ENCODE data around the gene COL26A1. TPM values are rescaled to one million over a fixed set of nuclear protein-coding genes. Genes with fewer than 3 reads are reported as not detected.
"Not testable (repeated sequence)": the region's sequence is repeated elsewhere in the genome, so short reads cannot be mapped to it uniquely, and the experiment has no call there.

The COL26A1 gene
- total RNA-seq, 2 donors from 2014 or later = 0.14 TPM; not detected in 1

DNA sequence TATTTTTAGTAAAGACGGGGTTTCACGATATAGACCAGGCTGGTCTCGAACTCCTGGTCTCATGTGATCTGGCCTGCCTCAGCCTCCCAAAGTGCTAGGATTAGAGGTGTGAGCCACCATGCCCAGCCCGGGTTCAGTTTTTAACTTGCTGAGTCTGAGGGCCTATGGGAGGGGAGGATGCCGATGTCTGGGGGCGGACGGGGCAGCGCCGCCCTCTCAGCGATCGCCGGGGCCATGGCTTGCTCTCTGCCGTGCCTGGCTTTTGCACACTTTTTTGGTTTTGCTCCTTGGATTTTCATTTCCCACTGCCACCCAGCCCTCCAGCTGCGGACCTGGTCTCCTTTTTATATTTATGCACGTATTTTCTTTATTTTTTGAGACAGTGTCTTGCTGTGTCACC lies 15.2 kb upstream of the COL26A1 start:
- H3K4me3 ChIP-seq = no peak overlapping the region
- H3K27me3 ChIP-seq (replicated peaks; ENCODE audit: insufficient read depth) = no peaks in the 10 kb centered on the region

DNA sequence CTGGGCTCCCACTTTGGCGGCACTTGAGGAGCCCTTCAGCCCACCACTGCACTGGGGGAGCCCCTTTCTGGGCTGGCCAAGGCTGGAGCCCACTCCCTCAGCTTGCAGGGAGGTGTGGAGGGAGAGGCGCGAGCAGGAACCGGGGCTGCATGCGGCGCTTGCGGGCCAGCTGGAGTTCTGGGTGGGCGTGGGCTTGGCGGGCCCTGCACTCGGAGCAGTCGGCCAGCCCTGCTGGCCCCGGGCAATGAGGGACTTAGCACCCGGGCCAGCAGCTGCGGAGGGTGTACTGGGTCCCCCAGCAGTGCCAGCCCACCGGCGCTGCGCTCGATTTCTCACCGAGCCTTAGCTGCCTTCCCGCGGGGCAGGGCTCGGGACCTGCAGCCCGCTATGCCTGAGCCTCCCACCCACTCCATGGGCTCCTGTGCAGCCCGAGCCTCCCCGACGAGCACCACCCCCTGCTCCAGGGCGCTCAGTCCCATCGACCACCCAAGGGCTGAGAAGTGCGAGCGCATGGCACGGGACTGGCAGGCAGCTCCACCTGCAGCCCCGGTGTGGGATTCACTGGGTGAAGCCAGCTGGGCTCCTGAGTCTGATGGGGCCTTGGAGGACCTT lies 14.1 kb upstream of the COL26A1 start:
- H3K9me3 ChIP-seq; H3K36me3 ChIP-seq; H3K4me1 ChIP-seq (ENCODE audit: control insufficient read depth in 1 of 2, low read depth in 2 of 2); H3K4me3 ChIP-seq; H3K27ac ChIP-seq; ATAC-seq (ENCODE audit: insufficient number of reproducible peaks, low FRiP score, low read depth); H3K27me3 ChIP-seq (replicated peaks; ENCODE audit: insufficient read depth); DNase-seq (ENCODE audit: low spot score): not testable (repeated sequence)

More for the DNA sequence above, 15.2 kb upstream of the COL26A1 start:
- no peaks in the 10 kb centered on the region for H3K4me1 ChIP-seq (ENCODE audit: control insufficient read depth in 1 of 2, low read depth in 2 of 2)
- H3K9me3 ChIP-seq = no peaks in the 10 kb centered on the region
- ATAC-seq (ENCODE audit: insufficient number of reproducible peaks, low FRiP score, low read depth) (no peak), DNase-seq (ENCODE audit: low spot score) (no peak)
- TF ChIP-seq, protein P1, sequence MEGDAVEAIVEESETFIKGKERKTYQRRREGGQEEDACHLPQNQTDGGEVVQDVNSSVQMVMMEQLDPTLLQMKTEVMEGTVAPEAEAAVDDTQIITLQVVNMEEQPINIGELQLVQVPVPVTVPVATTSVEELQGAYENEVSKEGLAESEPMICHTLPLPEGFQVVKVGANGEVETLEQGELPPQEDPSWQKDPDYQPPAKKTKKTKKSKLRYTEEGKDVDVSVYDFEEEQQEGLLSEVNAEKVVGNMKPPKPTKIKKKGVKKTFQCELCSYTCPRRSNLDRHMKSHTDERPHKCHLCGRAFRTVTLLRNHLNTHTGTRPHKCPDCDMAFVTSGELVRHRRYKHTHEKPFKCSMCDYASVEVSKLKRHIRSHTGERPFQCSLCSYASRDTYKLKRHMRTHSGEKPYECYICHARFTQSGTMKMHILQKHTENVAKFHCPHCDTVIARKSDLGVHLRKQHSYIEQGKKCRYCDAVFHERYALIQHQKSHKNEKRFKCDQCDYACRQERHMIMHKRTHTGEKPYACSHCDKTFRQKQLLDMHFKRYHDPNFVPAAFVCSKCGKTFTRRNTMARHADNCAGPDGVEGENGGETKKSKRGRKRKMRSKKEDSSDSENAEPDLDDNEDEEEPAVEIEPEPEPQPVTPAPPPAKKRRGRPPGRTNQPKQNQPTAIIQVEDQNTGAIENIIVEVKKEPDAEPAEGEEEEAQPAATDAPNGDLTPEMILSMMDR (IDR thresholded peaks at IDR 0.05) = no peak
- H3K36me3 ChIP-seq = no peaks in the 10 kb centered on the region
- H3K27ac ChIP-seq = no peak overlapping the region

DNA sequence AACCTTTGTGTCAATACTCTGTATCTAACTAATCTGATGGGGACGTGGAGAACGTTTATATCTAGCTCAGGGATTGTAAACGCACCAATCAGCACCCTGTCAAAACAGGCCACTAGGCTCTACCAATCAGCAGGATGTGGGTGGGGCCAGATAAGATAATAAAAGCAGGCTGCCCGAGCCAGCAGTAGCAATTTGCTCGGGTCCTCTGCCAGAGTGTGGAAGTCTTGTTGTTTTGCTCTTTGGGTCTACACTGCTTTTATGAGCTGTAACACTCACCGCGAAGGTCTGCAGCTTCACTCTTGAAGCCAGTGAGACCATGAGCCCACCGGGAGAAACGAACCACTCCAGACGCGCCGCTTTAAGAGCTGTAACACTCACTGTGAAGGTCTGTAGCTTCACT lies 13.4 kb upstream of the COL26A1 start:
- not testable (repeated sequence) for H3K27ac ChIP-seq; H3K4me1 ChIP-seq (ENCODE audit: control insufficient read depth in 1 of 2, low read depth in 2 of 2); H3K36me3 ChIP-seq; H3K27me3 ChIP-seq (replicated peaks; ENCODE audit: insufficient read depth); H3K9me3 ChIP-seq; ATAC-seq (ENCODE audit: insufficient number of reproducible peaks, low FRiP score, low read depth); DNase-seq (ENCODE audit: low spot score); H3K4me3 ChIP-seq

DNA sequence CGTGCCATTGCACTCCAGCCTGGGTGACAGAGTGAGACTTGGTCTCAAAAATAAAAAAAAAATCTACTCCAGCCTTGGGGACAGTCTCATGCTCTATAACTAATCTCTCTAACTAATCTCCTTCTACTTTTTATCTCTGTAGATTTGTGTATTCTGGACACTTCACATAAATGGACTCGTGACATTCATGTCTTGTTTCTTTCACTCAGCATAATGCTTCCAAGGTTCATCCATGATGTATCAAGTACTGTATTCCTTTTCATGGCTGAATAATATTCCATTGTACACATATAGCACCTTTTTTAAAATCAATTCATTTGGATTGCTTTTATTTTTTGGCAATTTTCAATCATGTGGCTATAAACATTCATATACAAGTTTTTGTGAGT lies 9.8 kb upstream of the COL26A1 start:
- TF ChIP-seq, protein P1 (IDR thresholded peaks at IDR 0.05) = no peak
- no peak overlapping the region for H3K27ac ChIP-seq

DNA sequence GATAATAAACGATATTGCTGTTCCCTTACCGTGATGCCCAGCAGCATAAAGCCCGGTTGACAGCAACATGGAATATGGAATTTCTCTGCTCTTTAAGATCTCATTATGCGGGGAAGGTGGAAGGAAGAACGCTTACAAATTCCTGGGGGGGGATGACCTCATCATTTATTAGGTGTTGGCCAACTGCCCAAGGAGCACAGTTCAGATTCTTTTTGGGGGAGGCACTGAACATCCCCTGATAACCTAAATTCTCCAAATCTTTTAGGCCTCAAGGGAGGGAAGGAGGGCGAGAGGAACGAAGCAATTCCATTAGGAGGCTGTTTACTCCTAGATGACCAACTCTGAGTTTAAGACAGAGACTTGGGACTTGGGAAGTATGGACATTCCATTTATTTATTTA lies 5.2 kb upstream of the COL26A1 start:
- Histone ChIP-seq H3K27ac (no peak overlapping the region), H3K36me3 (no peaks in the 10 kb centered on the region), H3K4me3 (no peak overlapping the region), H3K4me1 (ENCODE audit: control insufficient read depth in 1 of 2, low read depth in 2 of 2) (peaks cover 0 to 2% of the 10 kb centered on the region in 2 donors), H3K27me3 (replicated peaks; ENCODE audit: insufficient read depth) (no peaks in the 10 kb centered on the region), H3K9me3 (no peaks in the 10 kb centered on the region)
- TF ChIP-seq, protein P1 (IDR thresholded peaks at IDR 0.05) = no peak
- DNase-seq (ENCODE audit: low spot score) (no peak), ATAC-seq (ENCODE audit: insufficient number of reproducible peaks, low FRiP score, low read depth) (no peak)

More for the DNA sequence above, 9.8 kb upstream of the COL26A1 start:
- Histone ChIP-seq H3K36me3 (no peaks in the 10 kb centered on the region), H3K27me3 (replicated peaks; ENCODE audit: insufficient read depth) (no peaks in the 10 kb centered on the region), H3K4me1 (ENCODE audit: control insufficient read depth in 1 of 2, low read depth in 2 of 2) (no peaks in the 10 kb centered on the region), H3K9me3 (no peaks in the 10 kb centered on the region), H3K4me3 (no peak overlapping the region)
- no peak for ATAC-seq (ENCODE audit: insufficient number of reproducible peaks, low FRiP score, low read depth)
- DNase-seq (ENCODE audit: low spot score) = no peak

DNA sequence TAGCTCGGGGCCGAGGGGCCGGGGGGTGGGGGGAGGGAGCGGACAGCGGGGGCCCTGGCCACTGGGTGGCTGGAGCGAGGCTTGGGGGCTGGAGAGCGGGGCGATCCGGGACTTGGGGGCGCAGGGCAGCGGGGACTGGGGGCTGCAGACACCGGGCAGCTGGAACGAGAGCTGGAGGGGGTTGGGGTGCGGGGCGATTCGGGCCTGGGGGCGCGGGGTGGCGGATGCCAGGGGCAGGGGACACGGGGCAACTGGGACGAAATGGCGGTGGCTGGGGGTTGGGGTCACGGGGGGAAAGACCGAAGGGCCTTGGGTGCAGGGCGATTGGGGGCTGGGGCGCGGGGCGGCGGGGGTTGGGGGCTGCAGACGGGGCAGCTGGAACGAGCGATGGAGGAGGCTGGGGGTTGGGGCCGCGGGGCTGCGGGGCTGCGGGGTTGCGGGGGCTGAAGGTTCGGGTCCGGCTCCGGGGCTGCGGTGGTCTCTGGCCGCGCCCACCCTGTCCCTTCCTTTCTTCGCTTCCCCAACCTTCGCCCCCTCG lies 590 bp downstream of the COL26A1 start:
- TF ChIP-seq, protein P1 (IDR thresholded peaks at IDR 0.05) = no peak

More for the DNA sequence above, 590 bp downstream of the COL26A1 start:
- no peak for ATAC-seq (ENCODE audit: insufficient number of reproducible peaks, low FRiP score, low read depth)
- H3K9me3 ChIP-seq = no peaks in the 10 kb centered on the region
- H3K36me3 ChIP-seq = no peaks in the 10 kb centered on the region
- H3K27ac ChIP-seq = no peak overlapping the region
- H3K4me1 ChIP-seq (ENCODE audit: control insufficient read depth in 1 of 2, low read depth in 2 of 2) = peaks cover 10 to 16% of the 10 kb centered on the region in 2 donors
- no peaks in the 10 kb centered on the region for H3K27me3 ChIP-seq (replicated peaks; ENCODE audit: insufficient read depth)
- peak overlapping the region; percentile 76 for H3K4me3 ChIP-seq
- no peak for DNase-seq (ENCODE audit: low spot score)
